WTC11 (cell line): ENCODE results near the gene VDR.

Experiments
- CTCF ChIP-seq: fragments of 200-600 bp; IDR thresholded peaks from 2 replicates; pipeline ENCODE4 v1.8.0; 2022; ENCODE audit warnings: antibody characterized with exemption
- TF ChIP-seq, protein P1 (sequence below): sonication (generic); formaldehyde crosslinking; conservative IDR thresholded peaks from 2 replicates; pipeline ENCODE4 v1.8.1; 2022; ENCODE audit warnings: mild to moderate bottlenecking, missing genetic modification reagents

DNA sequence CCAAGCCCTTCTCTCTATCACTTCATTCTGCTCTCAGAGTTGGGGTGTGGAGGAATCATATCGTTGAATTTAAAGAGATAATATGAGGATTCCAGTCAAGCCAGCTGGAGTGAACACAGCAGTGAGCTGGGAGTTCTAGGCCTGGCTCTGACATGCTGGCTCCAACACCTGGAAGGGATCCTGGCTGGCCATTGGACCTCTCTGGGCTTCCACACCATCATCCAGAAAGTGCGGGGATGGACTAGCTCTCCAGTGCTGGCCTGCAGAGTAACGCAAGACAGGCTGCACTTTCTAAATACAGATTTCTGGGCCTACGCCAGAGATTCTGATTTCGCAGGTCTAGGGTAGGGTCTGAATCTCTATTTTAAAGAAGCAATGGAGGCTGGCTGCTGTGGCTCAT lies 50.3 kb downstream of the VDR start:
- TF ChIP-seq CTCF, result no peak
- TF ChIP-seq, protein P1, sequence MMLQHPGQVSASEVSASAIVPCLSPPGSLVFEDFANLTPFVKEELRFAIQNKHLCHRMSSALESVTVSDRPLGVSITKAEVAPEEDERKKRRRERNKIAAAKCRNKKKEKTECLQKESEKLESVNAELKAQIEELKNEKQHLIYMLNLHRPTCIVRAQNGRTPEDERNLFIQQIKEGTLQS (CRISPR knock-in tag), result no peak
